Heart left ventricle (tissue), 13 donors: ENCODE results near the gene SLC9A9.

Source experiments
- CTCF ChIP-seq, 12 donors: fragments of 200-600 bp; sonication (generic) in 4 of 12; IDR thresholded peaks; one replicate each; pipeline versions ENCODE4 v1.5.0 to v1.8.0; 2018 to 2022; ENCODE audit warnings: antibody characterized with exemption in 12 of 12, mild to moderate bottlenecking in 5 of 12
- POLR2A ChIP-seq, 2 donors: fragments of 450-650 bp; IDR thresholded peaks; one replicate each; pipeline ENCODE4 v1.6.1; 2017; ENCODE audit warnings: antibody characterized with exemption in 2 of 2, mild to moderate bottlenecking in 2 of 2, moderate library complexity in 2 of 2
- donor health status: ischemic (EF 13 %, LVEDD 7.1; RV severe dilation, severe dysfunction).
- donor health status: DM: no; HTN: yes; CAD: no.
- donor health status: DM: no; HTN: no; CAD: no.
- donor health status: ischemic (EF 25% LVEDD 6.9; RV normal size, moderate dysfunction).
- donor health status: ischemic (EF 25% LVEDD 5.7; RV mildly dilated, moderate dysfunction).
- donor health status: ischemic (EF 35%, LVEDD 5.7; RV mildly dilated, moderate dysfunction).
- donor health status: nonischemic (EF 11% LVEDD 7.7; RV severe dilation, severe dysfunction).
- donor health status: DM: yes; HTN: yes; CAD: no.
- donor health status: PGD.
- donor health status: ischemic (EF 29% LVEDD 5.4; RV normal size, mild dysfunction).
- donor health status: nonischemic (EF 23%, LVEDD 6.1; RV moderate dilation, normal function).

DNA sequence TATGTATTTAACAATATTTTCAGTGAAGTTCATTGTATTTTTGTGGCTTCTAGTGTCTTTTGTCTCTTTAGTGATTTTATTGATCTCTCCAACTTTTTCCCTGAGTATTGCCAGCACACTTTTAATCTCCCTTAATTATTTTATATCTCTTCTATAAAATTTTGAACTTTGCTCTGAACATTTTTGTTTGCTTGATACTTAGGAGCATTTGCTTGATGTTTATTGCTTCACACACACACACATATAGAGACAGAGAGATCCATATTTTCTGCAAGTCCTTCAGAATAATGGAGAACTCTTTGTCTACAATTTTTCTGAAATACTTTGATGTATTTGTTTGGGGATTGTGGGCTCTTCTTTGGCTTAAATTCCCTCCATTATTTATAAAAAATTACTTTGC is 213.8 kb downstream of the SLC9A9 start:
- no peak for TF ChIP-seq CTCF (IDR thresholded peaks at IDR 0.05)
- no peak for TF ChIP-seq POLR2A (IDR thresholded peaks at IDR 0.05)
